GM23338 (cell line): ENCODE results near the gene CAMTA1. TPM values are rescaled to one million over a fixed set of nuclear protein-coding genes. Genes with fewer than 3 reads are reported as not detected.
"Not testable (repeated sequence)": the region's sequence is repeated elsewhere in the genome, so short reads cannot be mapped to it uniquely, and the experiment has no call there.

Experiments used
- ATAC-seq: fragments of 200-7000 bp; cut with Tn5 transposase; 3 replicates; pipeline ENCODE4 v1.9.1; 2020
- DNase-seq: peaks from one replicate; pipeline ENCODE4 v3.0.0-alpha.2; 2015; ENCODE audit warnings: low spot score
- H2AFZ ChIP-seq: fragments of 200-600 bp; sonication (generic); 2 replicates; pipeline ENCODE4 v1.8.0; 2016; ENCODE audit warnings: antibody characterized with exemption, mild to moderate bottlenecking, moderate library complexity
- H3F3A ChIP-seq: fragments of 200-600 bp; sonication (generic); replicated peaks from 2 replicates; pipeline ENCODE4 v1.8.0; 2017; ENCODE audit warnings: antibody characterized with exemption, mixed run types, low read depth
- H3K27ac ChIP-seq: fragments of 200-600 bp; sonication (generic); 2 replicates; pipeline ENCODE4 v1.6.1; 2016; ENCODE audit warnings: low read depth
- H3K27me3 ChIP-seq: fragments of 200-600 bp; sonication (generic); 2 replicates; pipeline ENCODE4 v1.8.0; 2016; ENCODE audit warnings: mild to moderate bottlenecking, mixed run types, moderate library complexity; ENCODE audit not compliant: insufficient read depth
- H3K36me3 ChIP-seq: fragments of 200-600 bp; sonication (generic); 2 replicates; pipeline ENCODE4 v1.8.0; 2016; ENCODE audit warnings: mild to moderate bottlenecking; ENCODE audit not compliant: insufficient read depth
- H3K4me1 ChIP-seq: fragments of 200-600 bp; sonication (generic); 2 replicates; pipeline ENCODE4 v1.8.0; 2016; ENCODE audit warnings: mild to moderate bottlenecking, moderate library complexity; ENCODE audit not compliant: insufficient read depth
- H3K4me2 ChIP-seq: fragments of 200-600 bp; sonication (generic); 2 replicates; pipeline ENCODE4 v1.7.1; 2017; ENCODE audit warnings: mixed run types
- H3K4me3 ChIP-seq: fragments of 200-600 bp; sonication (generic); 2 replicates; pipeline ENCODE4 v1.6.1; 2016; ENCODE audit warnings: mixed run types
- H3K79me2 ChIP-seq: fragments of 200-600 bp; sonication (generic); replicated peaks from 2 replicates; pipeline ENCODE4 v1.8.0; 2017; ENCODE audit warnings: mild to moderate bottlenecking; ENCODE audit not compliant: insufficient read depth
- H3K9me2 ChIP-seq: fragments of 200-600 bp; sonication (generic); 2 replicates; pipeline ENCODE4 v1.8.0; 2017; ENCODE audit not compliant: insufficient read depth
- H4K20me1 ChIP-seq: fragments of 200-600 bp; sonication (generic); replicated peaks from 2 replicates; pipeline ENCODE4 v1.8.0; 2017; ENCODE audit warnings: mild to moderate bottlenecking; ENCODE audit not compliant: insufficient read depth
- H3K27ac Mint-ChIP-seq: 2 replicates; pipeline ENCODE4 v1.8.0; 2020; ENCODE audit warnings: inconsistent platforms, mild to moderate bottlenecking, moderate library complexity, mixed read lengths
- H3K27me3 Mint-ChIP-seq: 3 replicates; pipeline ENCODE4 v1.8.0; 2022; ENCODE audit warnings: low read depth, mild to moderate bottlenecking, moderate library complexity, mixed read lengths, inconsistent platforms; ENCODE audit not compliant: insufficient read depth, poor library complexity
- H3K36me3 Mint-ChIP-seq: 3 replicates; pipeline ENCODE4 v1.8.0; 2021; ENCODE audit warnings: low read depth, mild to moderate bottlenecking, inconsistent platforms, moderate library complexity, mixed read lengths
- H3K4me1 Mint-ChIP-seq: 3 replicates; pipeline ENCODE4 v1.8.0; 2020; ENCODE audit warnings: mild to moderate bottlenecking, inconsistent platforms, mixed read lengths
- H3K4me3 Mint-ChIP-seq: 3 replicates; pipeline ENCODE4 v1.8.0; 2021; ENCODE audit warnings: moderate library complexity, mild to moderate bottlenecking, inconsistent platforms, mixed read lengths
- H3K9me3 Mint-ChIP-seq: 3 replicates; pipeline ENCODE4 v1.8.0; 2020; ENCODE audit warnings: moderate library complexity, mild to moderate bottlenecking, inconsistent platforms, mixed read lengths
- CREB1 ChIP-seq: fragments of 250-450 bp; sonication (Bioruptor Pico); IDR thresholded peaks from 2 replicates; pipeline ENCODE4 v1.5.0; 2020; ENCODE audit warnings: low read depth, mild to moderate bottlenecking, moderate library complexity
- ETS1 ChIP-seq: IDR thresholded peaks from 2 replicates; pipeline ENCODE4 v1.6.1; 2016; ENCODE audit warnings: antibody characterized with exemption
- EZH2 ChIP-seq: fragments of 200-600 bp; sonication (generic); IDR thresholded peaks from one replicate; pipeline ENCODE4 v1.8.0; 2017; ENCODE audit warnings: antibody characterized with exemption, mild to moderate bottlenecking, low read depth; ENCODE audit not compliant: unreplicated experiment
- EZH2phosphoT487 ChIP-seq: fragments of 200-600 bp; sonication (generic); IDR thresholded peaks from one replicate; pipeline ENCODE4 v1.8.1; 2018; ENCODE audit warnings: antibody characterized with exemption; ENCODE audit not compliant: unreplicated experiment
- JUNB ChIP-seq: IDR thresholded peaks from one replicate; pipeline ENCODE4 v1.6.1; 2016; ENCODE audit warnings: antibody characterized with exemption; ENCODE audit not compliant: unreplicated experiment
- POLR2AphosphoS5 ChIP-seq: IDR thresholded peaks from 2 replicates; pipeline ENCODE4 v1.6.1; 2016; ENCODE audit warnings: antibody characterized with exemption, low read depth
- REST ChIP-seq: IDR thresholded peaks from one replicate; pipeline ENCODE4 v1.6.1; 2018; ENCODE audit warnings: antibody characterized with exemption; ENCODE audit not compliant: unreplicated experiment
- STAT1 ChIP-seq: IDR thresholded peaks from one replicate; pipeline ENCODE4 v1.6.1; 2016; ENCODE audit warnings: antibody characterized with exemption; ENCODE audit not compliant: unreplicated experiment
- ZNF114 ChIP-seq: fragments of 250-450 bp; sonication (Bioruptor Pico); IDR thresholded peaks from 2 replicates; pipeline ENCODE4 v1.5.0; 2020; ENCODE audit warnings: mild to moderate bottlenecking, moderate library complexity
- polyA plus RNA-seq: library from polyadenylated mRNA; unstranded; fragments of >200 nt; fragmentation: Nextera tagmentation; extraction: Ambion mirVana; gene quantifications from 2 replicates; pipeline ENCODE4 v1.2.1, GENCODE V29; 2016
- total RNA-seq: library from RNA; depleted of rRNA; stranded (reverse); fragments of >200 nt; shearing (Covaris generic); gene quantifications from 2 replicates; pipeline ENCODE4 v1.2.3, GENCODE V29; 2014
- TF ChIP-seq, protein P1 (sequence below), 2 experiments: fragments of 200-600 bp in 1 of 2; sonication (generic) in 1 of 2; conservative IDR thresholded peaks; 2 replicates each; pipeline versions ENCODE4 v1.5.1 to v1.6.1; 2016 to 2017; ENCODE audit warnings: antibody characterized with exemption in 2 of 2, low read depth in 2 of 2, mild to moderate bottlenecking in 2 of 2, moderate library complexity in 1 of 2

The CAMTA1 gene
- total and polyA plus RNA-seq, 2 experiments from 2014 or later = 115 to 519 TPM

GRCh38 chr1:6842301-6842700, 57.0 kb downstream of the CAMTA1 start (continued):
- TF ChIP-seq, protein P1, sequence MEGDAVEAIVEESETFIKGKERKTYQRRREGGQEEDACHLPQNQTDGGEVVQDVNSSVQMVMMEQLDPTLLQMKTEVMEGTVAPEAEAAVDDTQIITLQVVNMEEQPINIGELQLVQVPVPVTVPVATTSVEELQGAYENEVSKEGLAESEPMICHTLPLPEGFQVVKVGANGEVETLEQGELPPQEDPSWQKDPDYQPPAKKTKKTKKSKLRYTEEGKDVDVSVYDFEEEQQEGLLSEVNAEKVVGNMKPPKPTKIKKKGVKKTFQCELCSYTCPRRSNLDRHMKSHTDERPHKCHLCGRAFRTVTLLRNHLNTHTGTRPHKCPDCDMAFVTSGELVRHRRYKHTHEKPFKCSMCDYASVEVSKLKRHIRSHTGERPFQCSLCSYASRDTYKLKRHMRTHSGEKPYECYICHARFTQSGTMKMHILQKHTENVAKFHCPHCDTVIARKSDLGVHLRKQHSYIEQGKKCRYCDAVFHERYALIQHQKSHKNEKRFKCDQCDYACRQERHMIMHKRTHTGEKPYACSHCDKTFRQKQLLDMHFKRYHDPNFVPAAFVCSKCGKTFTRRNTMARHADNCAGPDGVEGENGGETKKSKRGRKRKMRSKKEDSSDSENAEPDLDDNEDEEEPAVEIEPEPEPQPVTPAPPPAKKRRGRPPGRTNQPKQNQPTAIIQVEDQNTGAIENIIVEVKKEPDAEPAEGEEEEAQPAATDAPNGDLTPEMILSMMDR (conservative IDR thresholded peaks at IDR 0.05; ENCODE audit: low read depth in 2 of 2) = no peak
- TF ChIP-seq STAT1 (no peak), REST (no peak), POLR2AphosphoS5 (no peak), EZH2phosphoT487 (no peak)

DNA sequence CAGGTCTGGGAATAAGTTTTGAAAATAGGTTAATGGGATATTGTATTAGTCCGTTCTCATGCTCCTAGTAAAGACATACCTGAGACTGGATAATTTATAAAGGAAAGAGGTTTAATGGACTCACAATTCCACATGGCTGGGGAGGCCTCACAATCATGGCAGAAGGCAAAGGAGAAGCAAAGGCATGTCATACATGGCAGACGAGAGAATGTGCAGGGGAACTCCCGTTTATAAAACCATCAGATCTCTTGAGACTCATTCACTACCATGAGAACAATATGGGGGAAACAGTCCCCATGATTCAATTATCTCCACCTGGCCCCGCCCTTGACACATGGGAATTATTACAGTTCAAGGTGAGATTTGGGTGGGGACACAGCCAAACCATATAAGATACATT, 60.5 kb downstream of the CAMTA1 start:
- H3K27me3 ChIP-seq, H3F3A ChIP-seq, H3K4me3 ChIP-seq, H3K36me3 ChIP-seq, H2AFZ ChIP-seq, ATAC-seq, H3K9me2 ChIP-seq, H3K27ac ChIP-seq, H3K9me3 Mint-ChIP-seq, H3K4me2 ChIP-seq, DNase-seq, H3K27me3 Mint-ChIP-seq, H3K4me1 ChIP-seq, H3K4me3 Mint-ChIP-seq, H3K27ac Mint-ChIP-seq, H3K4me1 Mint-ChIP-seq: not testable (repeated sequence)
- Histone ChIP-seq H4K20me1 (peaks cover 24% of the 10 kb centered on the region; the same call in 1 of the 2 replicates), H3K79me2 (peaks cover 93% of the 10 kb centered on the region)
- H3K36me3 Mint-ChIP-seq = peaks cover 41% of the 10 kb centered on the region

GRCh38 chr1:6848816-6849215, 63.6 kb downstream of the CAMTA1 start:
- Histone ChIP-seq H2AFZ (no peak overlapping the region), H3K4me3 (no peak overlapping the region), H3F3A (no peaks in the 10 kb centered on the region), H3K9me2 (no peaks in the 10 kb centered on the region), H3K27me3 (no peaks in the 10 kb centered on the region), H3K4me2 (no peak overlapping the region), H3K27ac (no peak overlapping the region), H3K79me2 (peaks cover 74% of the 10 kb centered on the region), H3K36me3 (peaks cover 13% of the 10 kb centered on the region; the same call in 1 of the 2 replicates), H3K4me1 (no peaks in the 10 kb centered on the region), H4K20me1 (peaks cover 21% of the 10 kb centered on the region; the same call in 1 of the 2 replicates)
- DNase-seq (no peak), ATAC-seq (no peak)
- Mint-ChIP-seq H3K36me3 (peaks cover 43% of the 10 kb centered on the region), H3K4me3 (no peak overlapping the region), H3K4me1 (no peaks in the 10 kb centered on the region), H3K9me3 (peaks cover 7% of the 10 kb centered on the region; the same call in 2 of the 3 replicates), H3K27ac (no peak overlapping the region), H3K27me3 (peaks cover 2% of the 10 kb centered on the region)
- TF ChIP-seq EZH2 (no peak), CREB1 (CRISPR knock-in tag) (no peak), POLR2AphosphoS5 (no peak), REST (no peak), ETS1 (no peak), EZH2phosphoT487 (no peak), JUNB (no peak), ZNF114 (CRISPR knock-in tag) (no peak)
- TF ChIP-seq, protein P1 (conservative IDR thresholded peaks at IDR 0.05; ENCODE audit: low read depth in 2 of 2) = no peak
